Activated CD8-positive, alpha-beta memory T cell treated with anti-CD3 and anti-CD28 coated beads, Interleukin-2, amount 50 U/mL, for 4 hours (primary cell): ENCODE measurements around the gene NKAIN2.
"Not testable (repeated sequence)": the region's sequence is repeated elsewhere in the genome, so short reads cannot be mapped to it uniquely, and the experiment has no call there.

Experiments
- DNase-seq: peaks from one replicate; pipeline ENCODE4 v3.0.0-alpha.2; 2020

NKAIN2 gene

GRCh38 chr6:124234801-124235200 lies 431.1 kb downstream of the NKAIN2 start:
- no peak for DNase-seq

DNA sequence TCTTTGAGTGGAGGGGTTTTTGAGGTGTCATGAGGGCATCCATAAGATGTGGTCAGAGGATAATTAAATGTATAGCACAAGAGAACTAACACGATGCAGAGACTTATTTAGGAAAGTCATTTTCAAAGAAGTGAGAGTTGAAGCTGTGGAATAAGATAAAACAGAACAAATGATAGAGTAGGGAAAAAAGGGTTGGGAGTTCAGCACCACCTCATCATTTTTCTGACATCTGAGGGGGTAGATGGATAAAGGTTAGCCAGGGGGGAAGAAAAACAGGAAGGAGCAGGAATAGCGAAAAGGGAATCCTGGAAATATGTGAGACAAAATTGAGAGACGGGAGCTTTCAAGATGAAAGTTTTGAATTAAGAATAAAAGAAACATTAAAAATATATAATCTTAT lies 434.2 kb downstream of the NKAIN2 start:
- no peak for DNase-seq

DNA sequence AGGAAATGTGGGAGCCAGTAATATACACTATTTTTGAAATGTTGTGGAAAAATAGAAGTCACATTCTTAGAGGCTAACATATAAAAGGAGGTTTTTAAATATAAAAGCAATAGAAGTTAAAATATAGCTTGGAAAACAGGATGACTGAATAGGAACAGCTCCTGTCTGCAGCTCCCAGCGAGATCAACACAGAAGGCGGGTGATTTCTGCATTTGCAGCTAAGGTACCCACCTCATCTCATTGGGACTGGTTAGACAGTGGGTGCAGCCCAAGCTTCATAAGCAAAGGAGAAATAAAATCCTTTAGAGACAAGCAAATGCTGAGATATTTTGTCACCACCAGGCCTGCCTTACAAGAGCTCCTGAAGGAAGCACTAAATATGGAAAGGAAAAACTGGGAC lies 434.7 kb downstream of the NKAIN2 start:
- DNase-seq = not testable (repeated sequence)

DNA sequence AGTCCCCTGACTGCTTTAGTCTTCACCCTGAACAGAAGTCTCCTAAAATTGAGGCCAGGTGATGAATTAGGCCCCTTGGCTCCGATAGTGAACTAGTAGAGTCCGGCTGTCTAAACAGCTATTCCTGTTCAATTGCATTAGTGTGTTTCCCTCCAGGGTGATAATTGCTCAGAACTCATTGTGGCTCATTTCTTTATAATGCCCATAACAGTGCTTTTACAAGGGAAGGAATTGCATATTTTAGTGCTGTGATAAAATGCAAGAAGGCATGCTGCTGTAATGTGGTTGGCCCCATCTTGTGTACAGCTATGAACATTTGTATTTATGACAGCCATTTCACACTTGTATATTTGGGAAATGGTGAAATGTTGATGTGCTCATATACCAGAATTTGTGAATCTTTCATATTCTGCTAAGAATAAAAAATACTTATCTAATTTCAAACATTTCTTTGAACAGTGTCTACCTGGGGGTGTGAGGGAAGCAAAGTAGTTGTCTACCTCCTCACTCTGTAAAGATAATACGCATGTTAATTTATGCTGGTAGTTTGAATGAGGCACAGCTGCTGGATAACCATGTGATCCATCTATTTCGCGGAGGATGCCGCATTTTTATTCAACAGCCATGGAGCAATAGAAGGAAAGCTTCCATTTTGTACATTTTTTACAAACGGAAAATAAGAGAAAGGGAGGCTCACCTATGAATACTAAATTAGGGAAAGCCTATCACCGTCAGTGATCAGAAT lies 451.4 kb downstream of the NKAIN2 start:
- DNase-seq = no peak

DNA sequence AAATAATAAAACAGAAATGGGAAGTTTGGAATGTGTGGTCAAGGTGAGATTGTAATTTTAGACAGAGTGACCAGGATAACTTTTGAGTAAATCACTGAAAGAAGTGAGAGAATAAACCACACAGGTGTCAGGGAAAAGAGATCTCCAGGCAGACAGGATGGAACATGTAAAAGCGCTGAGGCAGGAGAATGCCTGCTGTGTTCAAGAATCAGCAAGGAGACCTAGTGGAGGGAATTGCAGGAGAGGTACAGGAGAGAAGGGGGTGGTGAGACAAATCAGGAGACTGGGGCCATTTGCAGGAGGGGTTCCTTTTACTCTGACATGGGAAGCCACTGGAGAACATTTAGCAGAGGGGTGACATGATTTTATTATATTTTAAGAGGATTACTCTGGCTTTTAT lies 456.7 kb downstream of the NKAIN2 start:
- DNase-seq = no peak

- DNase-seq = no peak
Measured at GRCh38 chr6:124269733-124270132, 466.1 kb downstream of the NKAIN2 start.

- DNase-seq = no peak
Measured at GRCh38 chr6:124273701-124274100, 470.0 kb downstream of the NKAIN2 start.

GRCh38 chr6:124282541-124282940 lies 478.9 kb downstream of the NKAIN2 start:
- DNase-seq = no peak

DNA sequence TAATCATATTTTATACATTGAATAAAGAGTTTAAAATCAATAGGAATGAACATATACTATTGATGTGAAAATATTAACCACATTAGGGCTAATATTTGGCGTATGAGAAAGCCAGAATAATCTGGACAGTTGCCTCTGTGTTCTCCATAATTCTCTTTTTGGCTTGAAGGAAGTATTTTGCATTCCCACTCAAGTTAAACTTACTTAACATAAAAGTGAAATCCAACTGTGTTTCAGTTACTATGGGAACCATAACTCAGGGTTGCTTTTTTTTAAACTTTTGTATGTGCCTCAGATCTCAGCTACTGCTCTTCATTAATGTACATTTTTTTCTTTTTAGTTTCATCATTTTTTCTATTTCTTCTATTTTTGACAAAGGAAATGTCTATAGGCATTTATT lies 479.8 kb downstream of the NKAIN2 start:
- no peak for DNase-seq

GRCh38 chr6:124285146-124285545 lies 481.5 kb downstream of the NKAIN2 start:
- DNase-seq = no peak

- DNase-seq = no peak
Measured at GRCh38 chr6:124294574-124295200, 491.0 kb downstream of the NKAIN2 start.

DNA sequence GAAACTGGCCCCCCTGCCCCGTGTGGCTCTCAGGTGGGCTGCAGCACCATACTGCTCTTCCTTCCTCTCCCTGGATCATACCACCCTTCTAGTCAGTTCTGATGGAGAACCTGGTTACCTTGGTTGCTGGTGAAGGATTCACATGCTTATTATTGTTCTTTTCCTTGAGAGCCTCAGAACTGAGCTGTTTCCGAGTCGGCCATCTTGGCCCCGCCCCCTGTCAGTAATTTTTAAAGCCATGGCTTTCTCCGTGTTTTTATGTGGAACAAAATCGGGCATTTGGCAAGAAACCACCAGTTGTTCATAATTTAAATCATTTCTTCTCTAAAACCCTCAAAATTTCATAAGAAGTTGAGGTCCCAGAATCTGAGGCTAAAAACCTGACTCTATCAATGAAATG lies 493.8 kb downstream of the NKAIN2 start:
- DNase-seq = no peak

- DNase-seq = no peak
Measured at GRCh38 chr6:124298730-124299129, 495.1 kb downstream of the NKAIN2 start.

DNA sequence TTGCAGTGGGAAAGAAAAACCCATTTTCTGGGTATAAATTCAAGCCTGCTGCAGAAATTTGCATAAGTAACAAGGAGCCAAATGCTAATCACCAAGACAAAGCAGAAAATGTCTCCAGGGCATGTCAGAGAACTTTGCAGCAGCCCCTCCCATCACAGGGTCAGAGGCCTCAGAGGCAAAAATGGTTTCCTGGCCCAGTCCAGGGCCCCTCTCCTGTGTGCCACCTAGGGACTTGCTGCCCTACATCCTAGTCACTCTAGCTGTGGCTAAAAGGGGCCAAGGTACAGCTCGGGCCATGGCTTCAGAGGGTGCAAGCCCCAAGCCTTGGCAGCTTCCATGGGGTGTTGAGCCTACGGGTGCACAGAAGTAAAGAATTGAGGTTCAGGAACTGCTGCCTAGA lies 497.2 kb downstream of the NKAIN2 start:
- DNase-seq = not testable (repeated sequence)

DNA sequence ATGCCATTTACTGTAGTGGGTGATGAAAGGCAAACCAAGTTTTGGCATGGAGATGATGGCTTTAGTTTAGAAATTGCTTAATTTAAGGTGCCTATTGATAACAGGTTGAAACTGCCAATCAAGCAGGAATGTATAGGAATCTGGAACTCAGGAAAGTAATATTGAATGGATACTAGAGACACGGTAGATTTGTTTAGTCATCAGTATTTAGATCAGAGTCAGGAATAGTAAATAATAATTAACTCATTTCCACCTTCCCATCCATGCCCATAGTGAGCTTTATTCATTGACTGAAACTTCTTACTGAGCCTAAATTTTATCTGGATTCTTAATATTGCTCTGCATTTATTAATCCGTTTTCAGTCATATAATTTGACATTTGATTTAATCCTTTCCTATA lies 500.3 kb downstream of the NKAIN2 start:
- no peak for DNase-seq

DNA sequence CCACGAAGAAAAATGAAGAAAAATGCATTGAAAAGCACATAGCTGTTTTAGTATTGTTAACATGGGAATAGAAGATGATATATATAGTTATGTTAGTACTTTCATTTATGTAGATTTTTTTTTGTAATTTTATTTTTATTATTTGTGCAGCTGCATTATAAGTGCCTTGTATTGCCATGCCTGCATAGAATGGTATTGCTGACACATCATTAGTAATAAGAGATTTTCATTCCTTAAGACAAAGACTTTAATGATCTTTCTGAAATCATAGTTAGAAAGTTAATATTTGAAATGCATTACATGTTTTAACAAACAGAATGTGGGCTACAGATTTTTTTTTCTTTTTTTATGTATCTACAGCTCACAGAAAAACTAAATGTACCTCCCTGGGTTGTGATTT lies 506.5 kb downstream of the NKAIN2 start:
- no peak for DNase-seq

DNA sequence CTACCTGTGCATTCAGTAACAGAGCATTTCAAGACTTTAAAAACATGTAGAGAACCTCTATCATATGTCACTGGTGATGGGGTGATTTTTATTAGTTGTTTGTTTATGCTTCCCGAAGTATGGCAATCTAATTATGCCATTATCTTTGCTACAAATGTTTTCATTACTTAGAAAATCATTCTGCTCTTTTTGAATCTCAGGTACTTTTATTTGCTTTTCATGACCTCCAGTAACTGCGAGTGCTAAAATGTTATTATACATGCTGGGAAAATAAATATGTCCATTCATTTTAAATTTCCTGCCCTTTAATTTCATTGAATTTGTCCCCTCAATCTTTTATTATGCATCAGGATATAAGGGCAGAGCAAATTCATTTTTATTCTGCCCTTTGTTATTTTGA lies 515.7 kb downstream of the NKAIN2 start:
- no peak for DNase-seq

DNA sequence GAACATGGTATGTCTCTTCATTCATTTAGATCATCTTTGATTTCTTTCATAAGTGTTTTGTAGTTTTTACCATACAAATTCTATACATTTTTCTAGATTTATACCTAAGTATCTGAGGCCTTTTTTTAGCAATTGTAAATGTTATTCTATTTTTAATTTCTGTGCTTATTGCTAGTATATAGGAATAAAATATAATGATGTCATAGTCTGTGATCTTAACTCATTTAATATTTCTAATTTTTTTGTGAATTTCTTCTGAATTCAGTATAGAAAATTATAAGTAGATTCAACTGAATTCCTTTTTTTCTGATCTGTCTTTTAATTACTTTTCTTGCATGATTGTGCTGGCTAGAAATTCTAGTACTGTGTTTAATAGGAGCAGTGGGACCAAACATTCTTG lies 520.6 kb downstream of the NKAIN2 start:
- no peak for DNase-seq

- no peak for DNase-seq
Measured at GRCh38 chr6:124330197-124330596, 526.5 kb downstream of the NKAIN2 start.

DNA sequence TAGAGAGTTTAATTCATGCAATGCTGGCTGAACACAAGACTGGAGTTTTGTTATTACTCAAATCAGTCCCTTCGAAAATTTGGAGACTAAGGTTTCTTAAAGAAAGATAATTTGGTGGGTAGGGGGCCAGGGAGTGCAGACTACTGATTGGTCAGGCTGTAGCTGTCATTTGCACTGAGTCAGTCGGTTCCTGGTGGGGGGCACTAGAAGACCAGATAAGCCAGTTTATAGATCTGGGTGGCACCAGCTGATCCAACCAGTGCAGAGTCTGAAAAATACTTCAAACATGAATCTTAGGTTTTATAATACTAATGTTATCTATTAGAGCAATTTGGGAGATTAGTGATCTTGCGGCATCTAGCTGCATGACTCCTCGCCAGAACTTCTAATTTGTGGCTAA lies 530.7 kb downstream of the NKAIN2 start:
- DNase-seq = no peak

- DNase-seq = no peak
Measured at GRCh38 chr6:124339610-124340334, 536.1 kb downstream of the NKAIN2 start.

GRCh38 chr6:124348339-124348738 lies 544.7 kb downstream of the NKAIN2 start:
- DNase-seq = not testable (repeated sequence)

- DNase-seq = no peak
Measured at GRCh38 chr6:124355146-124355545, 551.5 kb downstream of the NKAIN2 start.

GRCh38 chr6:124356276-124356810 lies 552.7 kb downstream of the NKAIN2 start:
- no peak for DNase-seq
